B cell (primary cell): Measurements from ENCODE around the gene ARHGEF33.

ENCODE experiments used
- EZH2 ChIP-seq: IDR thresholded peaks from 2 replicates; pipeline ENCODE4 v1.6.1; 2012; ENCODE audit warnings: borderline replicate concordance, low read depth, mild to moderate bottlenecking, moderate library complexity, low read length; ENCODE audit not compliant: insufficient read depth, poor library complexity, severe bottlenecking
- TF ChIP-seq, protein P1 (sequence below): fragments of 200-600 bp; IDR thresholded peaks from one replicate; pipeline ENCODE4 v1.8.0; 2022; ENCODE audit warnings: antibody characterized with exemption, mild to moderate bottlenecking

DNA sequence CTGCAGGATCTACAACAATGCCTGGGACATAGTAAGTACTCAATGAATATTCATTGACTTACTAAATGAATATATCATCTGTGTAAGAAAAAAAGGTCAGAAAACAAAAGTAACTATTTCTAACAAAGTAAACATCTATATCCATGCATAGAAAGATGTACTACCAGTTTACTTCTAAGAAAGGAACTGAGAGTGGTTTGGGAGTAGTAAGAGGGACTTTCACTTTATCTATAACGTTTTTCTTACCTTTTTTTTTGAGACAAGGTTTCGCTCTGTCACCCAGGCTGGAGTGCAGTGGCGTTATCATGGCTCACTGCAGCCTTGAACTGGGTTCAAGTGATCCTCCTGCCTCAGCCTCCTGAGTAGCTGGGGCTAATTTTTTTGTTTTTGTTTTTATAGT is 39.6 kb upstream of the ARHGEF33 start:
- TF ChIP-seq, protein P1, sequence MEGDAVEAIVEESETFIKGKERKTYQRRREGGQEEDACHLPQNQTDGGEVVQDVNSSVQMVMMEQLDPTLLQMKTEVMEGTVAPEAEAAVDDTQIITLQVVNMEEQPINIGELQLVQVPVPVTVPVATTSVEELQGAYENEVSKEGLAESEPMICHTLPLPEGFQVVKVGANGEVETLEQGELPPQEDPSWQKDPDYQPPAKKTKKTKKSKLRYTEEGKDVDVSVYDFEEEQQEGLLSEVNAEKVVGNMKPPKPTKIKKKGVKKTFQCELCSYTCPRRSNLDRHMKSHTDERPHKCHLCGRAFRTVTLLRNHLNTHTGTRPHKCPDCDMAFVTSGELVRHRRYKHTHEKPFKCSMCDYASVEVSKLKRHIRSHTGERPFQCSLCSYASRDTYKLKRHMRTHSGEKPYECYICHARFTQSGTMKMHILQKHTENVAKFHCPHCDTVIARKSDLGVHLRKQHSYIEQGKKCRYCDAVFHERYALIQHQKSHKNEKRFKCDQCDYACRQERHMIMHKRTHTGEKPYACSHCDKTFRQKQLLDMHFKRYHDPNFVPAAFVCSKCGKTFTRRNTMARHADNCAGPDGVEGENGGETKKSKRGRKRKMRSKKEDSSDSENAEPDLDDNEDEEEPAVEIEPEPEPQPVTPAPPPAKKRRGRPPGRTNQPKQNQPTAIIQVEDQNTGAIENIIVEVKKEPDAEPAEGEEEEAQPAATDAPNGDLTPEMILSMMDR, result no peak
- TF ChIP-seq EZH2, result no peak
